ENCODE data around the gene CIAO2B. TPM values are rescaled to one million over a fixed set of nuclear protein-coding genes. Genes with fewer than 3 reads are reported as not detected.

CIAO2B gene
- total and polyA plus RNA-seq, 2 experiments from 2014 or later = 92.4 to 181 TPM

GRCh38 chr16:66964049-66964448, 29.8 kb upstream of the CIAO2B start:
- ATAC-seq (no peak), DNase-seq (ENCODE audit: low spot score) (no peak)
- no peaks in the 10 kb centered on the region for H3K79me2 ChIP-seq (replicated peaks; ENCODE audit: insufficient read depth)
- no peaks in the 10 kb centered on the region for H3K9me2 ChIP-seq (ENCODE audit: insufficient read depth)
- no peak overlapping the region for H3K4me2 ChIP-seq
- H4K20me1 ChIP-seq (replicated peaks; ENCODE audit: insufficient read depth) = no peaks in the 10 kb centered on the region; the same call in 1 of the 2 replicates
- H3K4me1 Mint-ChIP-seq = peaks cover 10% of the 10 kb centered on the region
- no peaks in the 10 kb centered on the region for H3K36me3 Mint-ChIP-seq (ENCODE audit: low read depth)
- no peak overlapping the region for H3K27ac ChIP-seq (ENCODE audit: low read depth)
- H3K4me3 Mint-ChIP-seq = no peak overlapping the region
- H3K36me3 ChIP-seq (ENCODE audit: insufficient read depth) = no peaks in the 10 kb centered on the region
- H3K27ac Mint-ChIP-seq = no peak overlapping the region
- no peaks in the 10 kb centered on the region for H3K27me3 ChIP-seq (ENCODE audit: insufficient read depth)
- H3K27me3 Mint-ChIP-seq (ENCODE audit: insufficient read depth, low read depth, poor library complexity) = peaks cover 5% of the 10 kb centered on the region
- H3K4me3 ChIP-seq = no peak overlapping the region
- H3K4me1 ChIP-seq (ENCODE audit: insufficient read depth) = no peaks in the 10 kb centered on the region
- H3F3A ChIP-seq (replicated peaks; ENCODE audit: low read depth) = no peaks in the 10 kb centered on the region
- peaks cover 4% of the 10 kb centered on the region; the same call in 1 of the 3 replicates for H3K9me3 Mint-ChIP-seq
- TF ChIP-seq ZNF462 (CRISPR knock-in tag; IDR thresholded peaks at IDR 0.05) (no peak), ETS1 (IDR thresholded peaks at IDR 0.05) (no peak), CREB1 (CRISPR knock-in tag; IDR thresholded peaks at IDR 0.05; ENCODE audit: low read depth) (no peak), CTCF (conservative IDR thresholded peaks at IDR 0.05; ENCODE audit: low read depth in 2 of 2) (no peak), EZH2 (IDR thresholded peaks at IDR 0.05; ENCODE audit: low read depth, unreplicated experiment) (no peak), EZH2phosphoT487 (IDR thresholded peaks at IDR 0.05; ENCODE audit: unreplicated experiment) (no peak), NANOG (IDR thresholded peaks at IDR 0.05; ENCODE audit: borderline replicate concordance) (no peak), JUNB (IDR thresholded peaks at IDR 0.05; ENCODE audit: unreplicated experiment) (no peak), ZNF331 (CRISPR knock-in tag; IDR thresholded peaks at IDR 0.05; ENCODE audit: low read depth) (no peak), POLR2AphosphoS5 (IDR thresholded peaks at IDR 0.05; ENCODE audit: low read depth) (no peak), REST (IDR thresholded peaks at IDR 0.05; ENCODE audit: unreplicated experiment) (no peak), STAT1 (IDR thresholded peaks at IDR 0.05; ENCODE audit: unreplicated experiment) (no peak), ZNF114 (CRISPR knock-in tag; IDR thresholded peaks at IDR 0.05) (no peak)
- no peak overlapping the region for H2AFZ ChIP-seq

Data from GM23338 (cell line).